Thoracic aorta (tissue), 2 donors: ENCODE data around the gene LRRTM1. TPM values are rescaled to one million over a fixed set of nuclear protein-coding genes. Genes with fewer than 3 reads are reported as not detected.

ENCODE experiments used
- ATAC-seq: fragments of 150-250 bp; one replicate; pipeline ENCODE4 v1.8.0; 2017; ENCODE audit warnings: low read depth; ENCODE audit not compliant: insufficient number of reproducible peaks, low FRiP score
- DNase-seq: peaks from one replicate; pipeline ENCODE4 v3.0.0-alpha.2; 2020; ENCODE audit warnings: low spot score
- H3K27ac ChIP-seq, 2 donors: fragments of 200-600 bp; sonication (generic); 1 replicate in 1 of 2; 2 replicates in 1 of 2; pipeline ENCODE4 v1.5.1; 2016; ENCODE audit warnings: mild to moderate bottlenecking in 2 of 2, moderate library complexity in 2 of 2
- H3K27me3 ChIP-seq: fragments of 200-600 bp; sonication (generic); replicated peaks from 2 replicates; pipeline ENCODE4 v1.6.0; 2016; ENCODE audit warnings: mild to moderate bottlenecking; ENCODE audit not compliant: insufficient read depth
- H3K36me3 ChIP-seq: fragments of 200-600 bp; sonication (generic); one replicate; pipeline ENCODE4 v1.5.1; 2016
- H3K4me1 ChIP-seq, 2 donors: fragments of 200-600 bp; sonication (generic); 1 replicate in 1 of 2; 2 replicates in 1 of 2; pipeline versions ENCODE4 v1.5.1 to v1.6.0; 2016; ENCODE audit warnings: low read depth in 2 of 2, mild to moderate bottlenecking in 1 of 2; ENCODE audit not compliant: control insufficient read depth in 1 of 2
- H3K4me3 ChIP-seq: fragments of 200-600 bp; sonication (generic); 2 replicates; pipeline ENCODE4 v1.5.1; 2016; ENCODE audit warnings: mild to moderate bottlenecking
- H3K9me3 ChIP-seq: fragments of 200-600 bp; sonication (generic); 2 replicates; pipeline ENCODE4 v1.5.1; 2016
- CTCF ChIP-seq: fragments of 200-600 bp; sonication (generic); IDR thresholded peaks from one replicate; pipeline ENCODE4 v1.5.1; 2019; ENCODE audit warnings: antibody characterized with exemption
- total RNA-seq, 2 donors: library from RNA; depleted of rRNA; stranded (reverse); fragments of >200 nt; gene quantifications; one replicate each; pipeline versions ENCODE4 v1.1.0 to v1.2.3, GENCODE V29; 2016

Gene LRRTM1
- total RNA-seq, 2 donors from 2014 or later: not detected

- Histone ChIP-seq H3K27me3 (no peaks in the 10 kb centered on the region), H3K27ac (no peak overlapping the region), H3K4me1 (no peaks in the 10 kb centered on the region), H3K4me3 (no peak overlapping the region), H3K9me3 (no peaks in the 10 kb centered on the region), H3K36me3 (no peaks in the 10 kb centered on the region)
- TF ChIP-seq CTCF: no peak
- no peak for ATAC-seq
- no peak for DNase-seq
Measured at GRCh38 chr2:80328159-80328571, 23.6 kb upstream of the LRRTM1 start.

GRCh38 chr2:80326861-80327260, 22.3 kb upstream of the LRRTM1 start:
- no peak overlapping the region for H3K27ac ChIP-seq

GRCh38 chr2:80326214-80326613, 21.7 kb upstream of the LRRTM1 start:
- Histone ChIP-seq H3K36me3 (no peaks in the 10 kb centered on the region), H3K27ac (no peak overlapping the region), H3K4me3 (no peak overlapping the region), H3K4me1 (no peaks in the 10 kb centered on the region), H3K9me3 (no peaks in the 10 kb centered on the region), H3K27me3 (no peaks in the 10 kb centered on the region)
- ATAC-seq (no peak), DNase-seq (no peak)
- no peak for TF ChIP-seq CTCF

More at GRCh38 chr2:80326861-80327260, 22.3 kb upstream of the LRRTM1 start:
- ATAC-seq (no peak), DNase-seq (no peak)
- Histone ChIP-seq H3K4me3 (no peak overlapping the region), H3K27me3 (no peaks in the 10 kb centered on the region), H3K9me3 (no peaks in the 10 kb centered on the region), H3K36me3 (no peaks in the 10 kb centered on the region), H3K4me1 (no peaks in the 10 kb centered on the region)
- TF ChIP-seq CTCF: no peak

- H3K9me3 ChIP-seq: no peaks in the 10 kb centered on the region
- H3K27ac ChIP-seq: no peak overlapping the region
- TF ChIP-seq CTCF: no peak
- H3K27me3 ChIP-seq: no peaks in the 10 kb centered on the region
- ATAC-seq: no peak
- H3K36me3 ChIP-seq: no peaks in the 10 kb centered on the region
- H3K4me3 ChIP-seq: no peak overlapping the region
- H3K4me1 ChIP-seq: no peaks in the 10 kb centered on the region
- no peak for DNase-seq
Measured at GRCh38 chr2:80324525-80324924, 20.0 kb upstream of the LRRTM1 start.

- Histone ChIP-seq H3K4me3 (no peak overlapping the region), H3K27ac (no peak overlapping the region), H3K9me3 (no peaks in the 10 kb centered on the region), H3K4me1 (no peaks in the 10 kb centered on the region), H3K27me3 (no peaks in the 10 kb centered on the region), H3K36me3 (no peaks in the 10 kb centered on the region)
- DNase-seq (no peak), ATAC-seq (no peak)
- no peak for TF ChIP-seq CTCF
Measured at GRCh38 chr2:80323610-80324009, 19.1 kb upstream of the LRRTM1 start.
